ENCODE data around the gene LMF1.

The LMF1 gene

GRCh38 chr16:830107-830870, 140.5 kb downstream of the LMF1 start:
- DNase-seq (ENCODE audit: low read depth) = no peak
- H3K4me3 ChIP-seq (ENCODE audit: control insufficient read depth, low read depth, low read length) = no peak overlapping the region
- no peak for TF ChIP-seq CTCF (conservative IDR thresholded peaks at IDR 0.05; ENCODE audit: control insufficient read depth, insufficient read depth, low read depth, low read length)

- no peak for DNase-seq (ENCODE audit: low read depth)
- no peak for TF ChIP-seq CTCF (conservative IDR thresholded peaks at IDR 0.05; ENCODE audit: control insufficient read depth, insufficient read depth, low read depth, low read length)
- no peak overlapping the region for H3K4me3 ChIP-seq (ENCODE audit: control insufficient read depth, low read depth, low read length)
These were observed 141.9 kb downstream of the LMF1 start for GRCh38 chr16:828891-829290.

- no peak for DNase-seq (ENCODE audit: low read depth)
- TF ChIP-seq CTCF (conservative IDR thresholded peaks at IDR 0.05; ENCODE audit: control insufficient read depth, insufficient read depth, low read depth, low read length) = no peak
- no peak overlapping the region for H3K4me3 ChIP-seq (ENCODE audit: control insufficient read depth, low read depth, low read length)
These were observed 143.3 kb downstream of the LMF1 start for GRCh38 chr16:827513-827912.

- no peak for DNase-seq (ENCODE audit: low read depth)
- no peak overlapping the region for H3K4me3 ChIP-seq (ENCODE audit: control insufficient read depth, low read depth, low read length)
- no peak for TF ChIP-seq CTCF (conservative IDR thresholded peaks at IDR 0.05; ENCODE audit: control insufficient read depth, insufficient read depth, low read depth, low read length)
These were observed 145.3 kb downstream of the LMF1 start for GRCh38 chr16:825341-826061.

GRCh38 chr16:824601-825000, 146.2 kb downstream of the LMF1 start:
- no peak overlapping the region for H3K4me3 ChIP-seq (ENCODE audit: control insufficient read depth, low read depth, low read length)
- TF ChIP-seq CTCF (conservative IDR thresholded peaks at IDR 0.05; ENCODE audit: control insufficient read depth, insufficient read depth, low read depth, low read length) = no peak
- DNase-seq (ENCODE audit: low read depth) = no peak

- DNase-seq (ENCODE audit: low read depth) = no peak
- no peak overlapping the region for H3K4me3 ChIP-seq (ENCODE audit: control insufficient read depth, low read depth, low read length)
- TF ChIP-seq CTCF (conservative IDR thresholded peaks at IDR 0.05; ENCODE audit: control insufficient read depth, insufficient read depth, low read depth, low read length) = no peak
These were observed 146.6 kb downstream of the LMF1 start for GRCh38 chr16:824194-824593.

All from fibroblast of mammary gland (primary cell).